Osteoblast (primary cell): ENCODE results near the gene EN1. TPM values are rescaled to one million over a fixed set of nuclear protein-coding genes. Genes with fewer than 3 reads are reported as not detected.

ENCODE experiments used
- DNase-seq: peaks from one replicate; pipeline ENCODE4 v3.0.0; 2011; ENCODE audit warnings: low spot score, mixed read lengths; ENCODE audit not compliant: insufficient read length; ENCODE audit errors: missing footprints
- H2AFZ ChIP-seq: 2 replicates; pipeline ENCODE4 v1.6.0; 2011; ENCODE audit warnings: mild to moderate bottlenecking, low read length
- H3K27ac ChIP-seq: 2 replicates; pipeline ENCODE4 v1.5.1; 2011; ENCODE audit warnings: mild to moderate bottlenecking, low read depth, low read length, moderate library complexity
- H3K27me3 ChIP-seq: 2 replicates; pipeline ENCODE4 v1.6.0; 2012; ENCODE audit warnings: mild to moderate bottlenecking, control low read depth, inconsistent platforms, low read length, moderate library complexity; ENCODE audit not compliant: insufficient read depth
- H3K36me3 ChIP-seq: 2 replicates; pipeline ENCODE4 v1.5.1; 2011; ENCODE audit warnings: mild to moderate bottlenecking, low read length, control low read depth, moderate library complexity; ENCODE audit not compliant: insufficient read depth
- H3K4me1 ChIP-seq: 2 replicates; pipeline ENCODE4 v1.5.1; 2011; ENCODE audit warnings: mild to moderate bottlenecking, low read length, control low read depth, moderate library complexity; ENCODE audit not compliant: insufficient read depth
- H3K4me2 ChIP-seq: 2 replicates; pipeline ENCODE4 v1.6.0; 2011; ENCODE audit warnings: mild to moderate bottlenecking, low read length; ENCODE audit not compliant: insufficient read depth
- H3K4me3 ChIP-seq: fragments of 200-600 bp; sonication (generic); 3 replicates; pipeline ENCODE4 v1.5.1; 2012; ENCODE audit warnings: mild to moderate bottlenecking, low read length, inconsistent platforms; ENCODE audit not compliant: insufficient read depth
- H3K79me2 ChIP-seq: 2 replicates; pipeline ENCODE4 v1.6.0; 2012; ENCODE audit warnings: mild to moderate bottlenecking, low read length, control low read depth, inconsistent platforms; ENCODE audit not compliant: insufficient read depth
- H3K9me3 ChIP-seq: 2 replicates; pipeline ENCODE4 v1.5.1; 2011; ENCODE audit warnings: low read depth, low read length, control low read depth
- H4K20me1 ChIP-seq: 2 replicates; pipeline ENCODE4 v1.6.0; 2012; ENCODE audit warnings: mild to moderate bottlenecking, low read length, control low read depth; ENCODE audit not compliant: insufficient read depth
- total RNA-seq: library from RNA; depleted of rRNA; stranded (reverse); fragments of >200 nt; gene quantifications from 2 replicates; pipeline ENCODE4 v1.2.3, GENCODE V29; 2012
- TF ChIP-seq, protein P1 (sequence below): IDR thresholded peaks from 2 replicates; pipeline ENCODE4 v1.5.1; 2011; ENCODE audit warnings: mild to moderate bottlenecking, low read depth, low read length, moderate library complexity; ENCODE audit errors: extremely low read depth

Gene EN1
- total RNA-seq, 1 donor = 0.72 TPM

DNA sequence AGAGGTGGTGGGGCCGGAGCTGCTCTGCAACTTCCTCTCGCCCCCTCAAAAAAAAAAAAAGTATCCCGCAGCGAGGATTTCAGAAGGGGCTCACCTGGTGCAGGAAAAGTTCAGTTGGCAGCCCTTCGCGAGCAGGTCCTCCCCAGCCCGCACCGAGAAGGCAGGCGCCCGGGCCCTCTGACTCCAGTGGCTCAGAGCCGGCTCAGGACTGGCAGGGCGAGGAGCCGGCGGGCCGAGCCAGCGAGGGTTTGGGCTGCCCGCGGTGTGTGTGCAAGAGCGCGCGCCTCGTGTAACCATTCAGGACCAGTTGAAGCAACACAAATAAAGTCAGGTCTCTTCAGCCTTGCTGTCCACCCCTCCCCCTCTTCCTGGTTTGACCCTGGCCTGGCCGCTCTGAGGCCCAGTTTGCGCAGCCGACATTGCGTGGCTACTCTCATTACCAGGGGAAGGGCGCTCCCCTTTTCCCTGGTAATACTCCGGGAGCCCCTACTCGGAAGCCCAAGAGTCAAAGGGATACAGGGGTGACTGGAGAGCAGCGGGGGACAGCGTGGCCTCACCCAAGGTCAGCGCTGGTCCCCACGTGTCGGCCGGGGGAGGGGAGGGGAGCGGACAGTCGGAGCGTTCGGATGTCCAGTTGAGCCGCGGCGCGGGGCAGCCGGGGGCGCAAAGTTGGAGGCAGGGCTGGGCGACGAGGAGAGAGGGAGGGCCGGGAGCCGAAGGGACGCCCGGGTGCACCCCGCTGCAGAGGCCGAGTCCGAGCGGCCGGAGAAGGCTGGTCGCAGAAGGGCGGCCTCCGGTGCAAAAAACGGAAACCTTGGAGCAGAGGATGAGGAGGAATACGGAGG lies 12.3 kb downstream of the EN1 start:
- Histone ChIP-seq H3K9me3 (no peaks in the 10 kb centered on the region), H3K4me1 (peaks cover 6% of the 10 kb centered on the region), H3K4me3 (peak overlapping the region; percentile 69), H3K4me2 (peak overlapping the region; percentile 75), H3K27ac (no peak overlapping the region), H3K36me3 (no peaks in the 10 kb centered on the region), H3K79me2 (no peaks in the 10 kb centered on the region), H4K20me1 (no peaks in the 10 kb centered on the region), H3K27me3 (peaks cover 61% of the 10 kb centered on the region), H2AFZ (peak overlapping the region; percentile 74)
- DNase-seq = no peak
- TF ChIP-seq, protein P1, sequence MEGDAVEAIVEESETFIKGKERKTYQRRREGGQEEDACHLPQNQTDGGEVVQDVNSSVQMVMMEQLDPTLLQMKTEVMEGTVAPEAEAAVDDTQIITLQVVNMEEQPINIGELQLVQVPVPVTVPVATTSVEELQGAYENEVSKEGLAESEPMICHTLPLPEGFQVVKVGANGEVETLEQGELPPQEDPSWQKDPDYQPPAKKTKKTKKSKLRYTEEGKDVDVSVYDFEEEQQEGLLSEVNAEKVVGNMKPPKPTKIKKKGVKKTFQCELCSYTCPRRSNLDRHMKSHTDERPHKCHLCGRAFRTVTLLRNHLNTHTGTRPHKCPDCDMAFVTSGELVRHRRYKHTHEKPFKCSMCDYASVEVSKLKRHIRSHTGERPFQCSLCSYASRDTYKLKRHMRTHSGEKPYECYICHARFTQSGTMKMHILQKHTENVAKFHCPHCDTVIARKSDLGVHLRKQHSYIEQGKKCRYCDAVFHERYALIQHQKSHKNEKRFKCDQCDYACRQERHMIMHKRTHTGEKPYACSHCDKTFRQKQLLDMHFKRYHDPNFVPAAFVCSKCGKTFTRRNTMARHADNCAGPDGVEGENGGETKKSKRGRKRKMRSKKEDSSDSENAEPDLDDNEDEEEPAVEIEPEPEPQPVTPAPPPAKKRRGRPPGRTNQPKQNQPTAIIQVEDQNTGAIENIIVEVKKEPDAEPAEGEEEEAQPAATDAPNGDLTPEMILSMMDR = no peak

DNA sequence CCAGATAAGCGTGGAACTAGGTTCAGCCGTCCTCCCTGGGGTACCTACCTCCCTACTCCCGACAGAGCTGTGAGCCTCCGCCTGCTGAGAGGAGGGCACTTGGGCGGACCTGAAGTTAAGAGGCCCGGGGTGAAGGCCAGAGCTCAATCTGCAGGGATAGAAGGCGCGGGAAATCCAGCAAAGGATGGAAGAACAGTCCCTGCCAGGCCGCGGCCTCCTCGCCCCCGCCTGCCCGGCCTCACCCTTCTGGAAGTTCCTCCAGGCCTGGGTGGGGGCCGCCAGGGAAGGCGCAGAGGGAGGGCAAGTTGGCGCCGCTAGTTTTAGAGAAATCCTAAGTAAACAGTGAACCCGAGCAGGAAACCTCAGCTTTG lies 13.0 kb downstream of the EN1 start:
- peak overlapping the region; percentile 18 for H3K4me2 ChIP-seq
- peaks cover 57% of the 10 kb centered on the region for H3K27me3 ChIP-seq
- peaks cover 6% of the 10 kb centered on the region for H3K4me1 ChIP-seq
- no peak overlapping the region for H3K27ac ChIP-seq
- H3K9me3 ChIP-seq = no peaks in the 10 kb centered on the region
- TF ChIP-seq, protein P1 = no peak
- H3K79me2 ChIP-seq = no peaks in the 10 kb centered on the region
- H3K4me3 ChIP-seq = no peak overlapping the region
- no peaks in the 10 kb centered on the region for H4K20me1 ChIP-seq
- DNase-seq = no peak
- no peak overlapping the region for H2AFZ ChIP-seq
- no peaks in the 10 kb centered on the region for H3K36me3 ChIP-seq

- TF ChIP-seq, protein P1 = no peak
- no peak overlapping the region for H3K4me3 ChIP-seq
- no peaks in the 10 kb centered on the region for H3K36me3 ChIP-seq
- H3K79me2 ChIP-seq = no peaks in the 10 kb centered on the region
- no peaks in the 10 kb centered on the region for H4K20me1 ChIP-seq
- no peaks in the 10 kb centered on the region for H3K9me3 ChIP-seq
- peaks cover 6% of the 10 kb centered on the region for H3K4me1 ChIP-seq
- peaks cover 54% of the 10 kb centered on the region for H3K27me3 ChIP-seq
- no peak overlapping the region for H2AFZ ChIP-seq
- H3K27ac ChIP-seq = no peak overlapping the region
- H3K4me2 ChIP-seq = no peak overlapping the region
- DNase-seq = no peak
Measured at GRCh38 chr2:118833716-118834439, 13.6 kb downstream of the EN1 start.
